Left lung (tissue), 10 donors: ENCODE measurements around the gene RSU1. TPM values are rescaled to one million over a fixed set of nuclear protein-coding genes. Genes with fewer than 3 reads are reported as not detected.
A peak's percentile ranks its signal among the peaks of the same experiment; 100 is the strongest.

Experiments
- ATAC-seq: fragments of 200-7000 bp; cut with Tn5 transposase; one replicate; pipeline ENCODE4 v1.9.1; 2020; ENCODE audit warnings: moderate library complexity
- DNase-seq, 4 donors: peaks; one replicate each; pipeline ENCODE4 v3.0.0-alpha.2; 2013 to 2020
- H3K27ac ChIP-seq, 2 donors: fragments of 200-600 bp; sonication (generic) in 1 of 2; one replicate each; pipeline versions ENCODE4 v1.5.0 to v1.8.0; 2020 to 2021
- H3K27me3 ChIP-seq, 2 donors: fragments of 200-600 bp; sonication (generic) in 1 of 2; one replicate each; pipeline versions ENCODE4 v1.5.0 to v1.8.0; 2020 to 2021
- H3K36me3 ChIP-seq, 2 donors: fragments of 200-600 bp; sonication (generic) in 1 of 2; one replicate each; pipeline versions ENCODE4 v1.5.0 to v1.8.0; 2020 to 2021
- H3K4me1 ChIP-seq, 2 donors: fragments of 200-600 bp; one replicate each; pipeline ENCODE4 v1.8.0; 2021
- H3K4me3 ChIP-seq, 2 donors: fragments of 200-600 bp; sonication (generic) in 1 of 2; one replicate each; pipeline versions ENCODE4 v1.5.0 to v1.8.0; 2020 to 2021; ENCODE audit warnings: mild to moderate bottlenecking in 1 of 2
- H3K9me3 ChIP-seq, 2 donors: fragments of 200-600 bp; sonication (generic) in 1 of 2; one replicate each; pipeline versions ENCODE4 v1.5.0 to v1.8.0; 2020 to 2021
- CTCF ChIP-seq, 2 donors: fragments of 200-600 bp; sonication (generic) in 1 of 2; IDR thresholded peaks; one replicate each; pipeline versions ENCODE4 v1.5.0 to v1.8.0; 2021; ENCODE audit warnings: antibody characterized with exemption in 2 of 2
- intact Hi-C, 2 donors: fragments of 100-400 bp; cut with DNase I; formaldehyde crosslinking; loops; one replicate each; pipeline versions ENCODE4 v1.11.2 to v1.14.2; 2022
- polyA plus RNA-seq, 6 donors: library from polyadenylated mRNA; unstranded; fragments of 120-200 nt; gene quantifications; one replicate each; pipeline ENCODE4 v1.2.1, GENCODE V29; 2013; ENCODE audit not compliant: insufficient read length in 6 of 6
- total RNA-seq, 2 donors: library from RNA; stranded (reverse); fragmentation: NEBNext Ultra II Directional; extraction: Animal tissue kit (Norgen Biotek cat#: 25700); gene quantifications; one replicate each; pipeline ENCODE4 v1.2.1, GENCODE V29; 2021
- donor health status: DM: no; HTN: yes; CAD: no.
- donor health status: DM: no; HTN: no; CAD: no.

The RSU1 gene
- total and polyA plus RNA-seq, 8 donors: 68.1 to 114 (median 85.3) TPM

- no peak for DNase-seq
- no peak for TF ChIP-seq CTCF (IDR thresholded peaks at IDR 0.05)
- Histone ChIP-seq H3K4me1 (peaks cover 12 to 29% of the 10 kb centered on the region in 2 donors), H3K9me3 (peaks cover 0 to 18% of the 10 kb centered on the region in 2 donors), H3K27me3 (no peaks in the 10 kb centered on the region), H3K36me3 (no peaks in the 10 kb centered on the region), H3K27ac (no peak overlapping the region), H3K4me3 (no peak overlapping the region)
- intact Hi-C loops: no loop called here
- ATAC-seq: no peak
Measured at GRCh38 chr10:16819436-16819835, 2.2 kb upstream of the RSU1 start.

GRCh38 chr10:16819026-16819425 lies 1.8 kb upstream of the RSU1 start:
- Histone ChIP-seq H3K36me3 (no peaks in the 10 kb centered on the region), H3K9me3 (peaks cover 0 to 18% of the 10 kb centered on the region in 2 donors), H3K27me3 (no peaks in the 10 kb centered on the region), H3K4me3 (no peak overlapping the region), H3K27ac (no peak overlapping the region), H3K4me1 (peaks cover 12 to 32% of the 10 kb centered on the region in 2 donors)
- no peak for TF ChIP-seq CTCF (IDR thresholded peaks at IDR 0.05)
- intact Hi-C loops: no loop called here
- ATAC-seq: no peak
- DNase-seq: no peak

- Histone ChIP-seq H3K4me3 (peak overlapping the region; percentile 71 to 88), H3K9me3 (peaks cover 0 to 3% of the 10 kb centered on the region in 2 donors), H3K27ac (peak overlapping the region; percentile 82 to 95), H3K4me1 (peaks cover 12 to 33% of the 10 kb centered on the region in 2 donors), H3K27me3 (no peaks in the 10 kb centered on the region), H3K36me3 (no peaks in the 10 kb centered on the region)
- ATAC-seq (no peak), DNase-seq (no peak)
- intact Hi-C loops: no loop called here
- TF ChIP-seq CTCF (IDR thresholded peaks at IDR 0.05): no peak
Measured at GRCh38 chr10:16816830-16817124, 447 bp downstream of the RSU1 start.

GRCh38 chr10:16816171-16816570 lies 1.1 kb downstream of the RSU1 start:
- H3K9me3 ChIP-seq: no peaks in the 10 kb centered on the region
- H3K36me3 ChIP-seq: no peaks in the 10 kb centered on the region
- H3K27ac ChIP-seq: no peak overlapping the region
- peaks cover 12 to 33% of the 10 kb centered on the region in 2 donors for H3K4me1 ChIP-seq
- no peak for ATAC-seq
- peak overlapping the region; percentile 71 to 88 for H3K4me3 ChIP-seq
- H3K27me3 ChIP-seq: no peaks in the 10 kb centered on the region
- TF ChIP-seq CTCF (IDR thresholded peaks at IDR 0.05): no peak
- intact Hi-C loops: no loop called here
- DNase-seq: no peak

- Histone ChIP-seq H3K36me3 (no peaks in the 10 kb centered on the region), H3K9me3 (no peaks in the 10 kb centered on the region), H3K4me3 (no peak overlapping the region), H3K4me1 (peaks cover 12 to 33% of the 10 kb centered on the region in 2 donors), H3K27ac (no peak overlapping the region), H3K27me3 (no peaks in the 10 kb centered on the region)
- ATAC-seq: no peak
- no peak for DNase-seq
- intact Hi-C loops: no loop called here
- no peak for TF ChIP-seq CTCF (IDR thresholded peaks at IDR 0.05)
Measured at GRCh38 chr10:16814012-16814411, 3.2 kb downstream of the RSU1 start.
